Dermis microvascular lymphatic vessel endothelial cell (primary cell): ENCODE results near the gene LEAP2. TPM values are rescaled to one million over a fixed set of nuclear protein-coding genes. Genes with fewer than 3 reads are reported as not detected.
"Not testable (repeated sequence)": the region's sequence is repeated elsewhere in the genome, so short reads cannot be mapped to it uniquely, and the experiment has no call there.

Source experiments
- DNase-seq, 2 donors: peaks; one replicate each; pipeline versions ENCODE4 v3.0.0 to v3.0.0-alpha.2; 2010; ENCODE audit warnings: low read depth in 2 of 2
- total RNA-seq: library from RNA; depleted of rRNA; stranded (reverse); fragments of >200 nt; gene quantifications from 2 replicates; pipeline ENCODE4 v1.2.1, GENCODE V29; 2014

Gene LEAP2
- total RNA-seq, 1 donor from 2014 or later, result 0.13 TPM

- no peak for DNase-seq
Observed at GRCh38 chr5:132840896-132841295, 32.6 kb upstream of the LEAP2 start.

DNA sequence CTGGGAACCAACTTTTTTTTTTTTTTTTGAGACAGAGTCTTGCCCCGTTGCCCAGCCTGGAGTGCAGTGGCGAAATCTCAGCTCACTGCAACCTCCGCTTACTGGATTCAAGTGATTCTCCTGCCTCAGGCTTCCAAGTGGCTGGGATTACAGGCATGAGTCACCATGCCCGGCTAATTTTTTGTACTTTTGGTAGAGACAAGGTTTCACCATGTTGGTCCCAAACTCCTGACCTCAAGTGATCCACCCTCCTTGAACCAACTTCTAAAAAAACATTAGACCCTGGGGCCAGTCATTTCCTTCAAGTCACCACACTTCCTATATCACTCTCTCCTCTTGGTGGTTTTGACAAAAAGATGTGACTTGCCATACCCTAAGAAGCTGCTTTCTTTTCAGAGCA is 32.2 kb upstream of the LEAP2 start:
- no peak for DNase-seq

DNA sequence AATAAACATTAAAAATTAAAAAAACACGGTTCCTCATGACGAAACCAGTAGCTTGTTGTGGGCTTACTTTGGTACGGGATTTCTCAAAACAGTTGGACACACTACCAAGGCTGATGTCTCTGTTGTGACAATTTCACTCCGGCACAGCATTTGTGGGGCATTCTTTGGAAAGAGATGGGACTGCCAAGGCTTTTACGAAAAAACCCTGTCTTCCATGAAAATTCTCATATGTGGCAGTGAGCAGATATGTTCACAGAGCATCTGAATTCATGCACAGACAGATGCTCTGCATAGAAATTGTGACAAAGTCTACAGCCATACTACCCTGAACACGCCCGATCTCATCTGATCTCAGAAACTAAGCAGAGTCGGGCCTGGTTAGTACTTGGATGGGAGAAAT is 25.2 kb upstream of the LEAP2 start:
- DNase-seq, result no peak

- DNase-seq, result no peak
Observed at GRCh38 chr5:132849347-132849746, 24.1 kb upstream of the LEAP2 start.

GRCh38 chr5:132850066-132850465 is 23.4 kb upstream of the LEAP2 start:
- no peak for DNase-seq

GRCh38 chr5:132853323-132853722 is 20.1 kb upstream of the LEAP2 start:
- DNase-seq, result no peak

DNA sequence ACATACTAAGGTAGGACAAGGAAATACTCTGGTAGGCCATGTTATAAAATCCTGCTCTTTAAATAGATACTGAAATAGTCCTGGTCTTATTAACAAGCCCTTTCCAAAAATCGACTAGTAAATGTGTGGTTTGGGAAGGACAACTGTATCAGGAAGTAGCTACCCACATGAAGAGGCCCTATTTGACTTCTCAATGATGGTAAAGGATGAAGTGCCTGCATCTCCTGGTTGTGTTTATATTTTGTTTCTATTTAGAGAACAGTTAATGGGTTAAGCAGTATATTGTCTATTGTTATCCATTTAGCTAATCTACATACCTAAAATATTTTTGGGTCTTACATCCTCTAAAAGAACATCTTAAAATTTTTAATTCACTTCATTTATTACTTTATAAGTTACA is 19.7 kb upstream of the LEAP2 start:
- DNase-seq, result no peak

DNA sequence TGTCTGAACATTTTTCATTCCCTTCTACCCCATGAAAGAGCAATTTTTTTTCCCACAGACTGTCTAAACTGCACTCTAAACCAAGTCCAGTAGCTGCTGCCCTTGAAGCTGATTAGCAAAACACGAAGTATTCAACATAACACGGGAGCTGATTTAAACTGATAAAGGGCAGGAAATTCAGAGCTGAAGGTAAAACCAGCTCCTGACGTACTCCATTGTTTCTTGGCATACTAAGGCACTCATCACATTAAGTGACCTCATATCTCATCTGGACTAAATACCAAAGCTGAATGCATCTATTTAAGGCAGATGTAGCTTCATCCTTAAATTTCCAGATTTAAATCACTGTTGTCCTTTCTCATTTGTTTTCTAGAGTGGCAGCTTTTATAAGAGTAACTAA is 19.2 kb upstream of the LEAP2 start:
- DNase-seq, result peak in 1 of 2 donors; percentile 68

- not testable (repeated sequence) for DNase-seq
Observed at GRCh38 chr5:132854992-132855391, 18.5 kb upstream of the LEAP2 start.

DNA sequence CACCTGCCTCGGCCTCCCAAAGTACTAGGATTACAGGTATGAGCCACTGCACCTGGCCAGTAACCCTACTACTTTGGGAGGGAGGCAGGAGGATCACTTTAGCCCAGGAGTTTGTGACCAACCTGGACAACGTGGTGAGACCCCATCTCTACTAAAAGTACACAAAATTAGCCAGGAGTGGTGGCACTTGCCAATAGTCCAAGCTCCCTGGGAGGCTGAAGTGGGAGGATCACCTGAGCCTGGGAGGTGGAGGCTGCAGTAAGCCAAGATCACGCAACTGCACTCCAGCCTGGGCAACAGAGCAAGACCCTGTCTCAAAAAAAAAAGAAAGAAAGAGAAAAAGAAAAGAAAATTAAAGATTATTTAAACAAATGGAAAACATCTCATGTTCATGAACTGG is 17.5 kb upstream of the LEAP2 start:
- no peak for DNase-seq

DNA sequence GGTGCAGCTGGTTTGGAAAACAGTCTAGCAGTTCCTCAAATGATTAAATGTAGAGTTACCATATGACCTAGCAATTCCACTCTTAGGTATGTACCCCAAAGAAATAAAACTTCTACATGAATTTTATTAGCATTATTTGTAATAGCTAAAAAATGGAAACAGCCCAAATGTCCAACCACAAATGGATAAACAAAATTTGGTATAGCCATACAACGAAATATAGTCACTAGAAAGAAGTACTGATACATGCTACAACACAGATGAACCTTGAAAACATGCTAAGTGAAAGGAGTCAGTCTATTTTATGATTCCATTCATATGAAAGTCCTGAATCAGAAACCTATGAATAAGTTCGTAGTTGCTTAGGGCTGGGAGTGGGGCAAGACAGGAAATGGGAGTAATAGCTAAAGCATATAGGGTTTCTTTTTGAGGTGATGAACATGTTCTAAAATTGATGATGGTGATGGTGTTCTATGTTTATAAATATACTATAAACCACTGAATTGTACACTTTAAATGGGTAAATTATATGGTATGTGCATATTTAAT is 13.5 kb upstream of the LEAP2 start:
- no peak for DNase-seq

GRCh38 chr5:132860742-132861141 is 12.7 kb upstream of the LEAP2 start:
- DNase-seq, result no peak

DNA sequence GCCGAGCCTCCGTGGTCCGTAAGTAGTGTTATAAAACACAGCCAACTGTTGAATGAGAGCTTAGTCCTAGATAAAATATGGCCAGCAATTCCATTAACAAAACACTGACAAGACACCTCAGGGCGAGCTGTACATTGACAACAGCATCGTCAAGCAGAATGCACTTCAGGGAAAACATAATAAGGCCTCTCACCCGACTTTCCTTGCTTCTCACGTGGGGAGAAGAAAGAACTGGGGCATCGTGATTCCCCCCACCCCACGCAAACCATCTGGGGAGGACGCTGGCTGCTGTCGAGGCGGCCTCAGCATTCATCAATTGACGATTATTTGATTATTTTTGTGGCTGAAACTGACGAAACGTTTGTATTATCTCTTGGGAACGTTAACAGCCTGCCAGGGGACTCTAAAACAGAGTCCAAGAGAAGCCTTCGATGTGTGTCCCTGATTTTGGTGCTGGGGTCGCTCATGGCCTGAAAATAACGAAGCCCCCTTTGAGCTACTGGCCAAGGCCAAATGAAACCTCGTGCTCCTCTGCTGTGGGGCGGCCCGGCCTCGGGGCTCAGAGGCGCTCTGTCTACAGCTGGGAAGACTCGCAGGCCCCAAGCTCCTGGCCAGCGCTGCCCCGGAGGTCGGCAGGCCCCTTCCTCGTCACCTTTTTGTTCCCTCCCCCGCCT is 7.7 kb upstream of the LEAP2 start:
- DNase-seq, result no peak

DNA sequence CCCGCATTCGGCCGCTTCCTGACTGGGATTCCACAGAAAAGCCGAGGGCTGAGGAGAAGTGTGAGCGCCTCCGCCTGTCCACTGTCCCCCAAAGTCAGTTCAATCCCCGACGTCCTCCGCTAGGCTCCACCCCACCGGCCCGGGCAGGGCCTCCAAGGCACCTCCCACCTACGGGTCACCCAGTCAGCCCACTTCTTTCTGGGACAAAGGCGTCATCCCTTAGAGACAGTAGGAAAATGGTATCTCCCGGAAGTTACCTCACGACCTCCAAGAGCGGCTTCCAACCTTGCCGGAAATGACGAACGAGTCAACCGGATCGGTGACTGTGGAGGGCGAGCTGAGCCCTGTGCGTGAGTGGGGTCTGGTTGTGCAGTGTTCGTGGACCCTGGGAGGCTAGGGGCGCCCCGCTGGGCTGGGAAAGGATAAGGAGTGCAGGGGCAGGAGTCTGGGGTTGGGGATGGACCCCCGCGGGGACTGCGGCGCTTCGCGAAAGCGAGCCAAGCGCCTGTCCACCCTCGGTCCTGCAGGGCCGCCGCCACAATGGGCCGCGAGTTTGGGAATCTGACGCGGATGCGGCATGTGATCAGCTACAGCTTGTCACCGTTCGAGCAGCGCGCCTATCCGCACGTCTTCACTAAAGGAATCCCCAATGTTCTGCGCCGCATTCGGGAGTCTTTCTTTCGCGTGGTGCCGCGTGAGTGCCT is 7.0 kb upstream of the LEAP2 start, which contains the start of the genes GDF9 and UQCRQ:
Gene GDF9 (minus strand): TSS at position 128 of the 704 bp plus-strand sequence. CDS start 1,936 bp downstream, outside the sequence.
Gene UQCRQ (plus strand): TSS at position 301 of the 704 bp plus-strand sequence. CDS start 240 bp downstream, at position 541.
- peak; percentile 100 for DNase-seq

DNA sequence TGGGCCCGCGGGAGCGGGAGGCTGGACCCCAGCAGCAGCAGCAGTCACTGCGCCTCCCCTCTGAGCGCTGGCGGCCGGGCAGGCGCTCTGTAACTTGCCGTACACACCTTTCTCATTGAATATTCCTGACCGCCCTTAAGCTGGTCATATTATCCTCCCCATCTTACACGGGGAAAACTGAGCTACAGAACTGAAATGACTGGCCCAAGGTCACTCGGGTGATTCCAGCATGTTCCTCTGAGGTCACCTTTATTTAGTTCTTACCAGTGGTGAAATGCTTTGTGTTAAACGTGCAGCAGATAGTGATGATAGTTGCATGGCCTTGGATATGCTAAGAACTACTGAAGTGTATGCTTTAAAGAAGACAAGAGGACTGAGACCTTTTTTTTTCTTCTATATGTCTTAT is 6.4 kb upstream of the LEAP2 start:
- DNase-seq, result no peak

GRCh38 chr5:132868754-132869153 is 4.7 kb upstream of the LEAP2 start:
- DNase-seq, result no peak

DNA sequence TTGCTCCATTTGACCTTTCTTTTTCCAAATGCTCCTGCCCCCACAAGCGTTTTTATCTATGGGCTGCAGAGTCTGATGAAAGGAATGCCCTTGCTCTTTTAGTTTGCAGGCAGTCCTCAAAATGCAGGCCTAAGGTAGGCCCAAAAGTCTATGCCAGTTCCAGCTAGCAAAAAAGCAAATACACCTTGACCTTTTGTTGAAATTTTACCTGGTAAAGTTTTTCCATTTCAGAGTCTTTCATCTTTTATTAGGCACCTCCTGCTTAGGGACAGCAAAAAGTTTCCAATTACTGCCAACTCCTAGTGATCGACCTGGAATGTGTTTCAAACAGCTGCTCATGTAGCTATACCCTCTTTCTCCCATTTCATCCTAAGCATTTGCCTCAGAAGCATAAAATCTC is 2.7 kb upstream of the LEAP2 start:
- DNase-seq, result no peak

DNA sequence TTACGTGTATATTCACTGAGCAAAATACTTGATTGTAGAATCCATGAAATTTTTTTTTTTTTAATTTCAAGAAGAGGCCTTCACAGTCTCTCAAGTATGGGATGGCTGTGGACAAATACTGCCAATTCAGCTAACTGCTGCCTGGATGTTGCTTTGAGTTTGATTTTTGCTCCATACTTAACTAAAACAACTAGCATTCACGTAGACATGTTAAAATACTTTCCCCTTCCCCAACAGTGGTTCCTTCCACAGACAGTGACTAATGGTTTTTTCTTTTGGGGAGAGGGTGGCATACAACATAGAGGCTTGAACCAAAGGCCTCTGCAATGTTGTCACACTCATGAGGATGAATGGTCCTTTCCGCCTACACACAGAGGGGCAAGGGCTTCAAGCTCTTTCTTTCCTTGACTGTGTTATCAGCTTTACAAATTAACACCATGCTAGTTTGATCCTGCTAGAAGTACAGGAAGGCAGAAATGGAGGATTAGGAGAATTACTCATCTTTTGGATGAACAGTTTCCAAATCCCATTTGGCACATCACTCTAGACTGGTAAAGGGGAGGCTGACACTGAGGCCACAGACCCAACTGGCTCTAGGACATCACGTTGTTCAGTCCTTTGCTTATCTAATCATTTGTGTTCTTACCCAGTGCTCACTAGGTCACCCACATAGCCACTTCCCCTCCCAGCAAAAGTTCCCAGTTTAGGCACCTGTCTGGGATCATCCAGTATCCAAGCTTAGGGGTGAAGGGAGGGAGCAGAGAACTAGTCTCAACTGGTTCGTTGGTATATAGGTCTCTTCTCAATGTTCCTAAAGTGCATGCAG is 1.8 kb upstream of the LEAP2 start:
- no peak for DNase-seq

DNA sequence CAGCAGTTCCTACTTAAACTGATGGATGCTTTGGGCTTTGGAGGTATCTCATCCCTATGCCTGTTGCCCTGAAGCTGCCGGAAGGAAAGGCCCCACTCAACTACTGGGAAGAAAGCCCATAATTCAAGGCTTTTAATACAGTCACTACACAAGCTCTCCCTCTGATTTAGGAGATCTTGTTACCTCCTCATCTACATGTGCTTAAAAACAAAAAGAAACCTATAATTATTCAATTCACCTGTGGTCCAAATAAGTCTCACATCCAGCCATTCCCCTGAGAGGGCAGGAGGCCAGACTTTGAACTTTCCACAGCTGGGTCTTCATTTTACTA is 715 bp upstream of the LEAP2 start:
- DNase-seq, result no peak

- DNase-seq, result no peak
Observed at GRCh38 chr5:132873930-132874271, 433 bp downstream of the LEAP2 start.

DNA sequence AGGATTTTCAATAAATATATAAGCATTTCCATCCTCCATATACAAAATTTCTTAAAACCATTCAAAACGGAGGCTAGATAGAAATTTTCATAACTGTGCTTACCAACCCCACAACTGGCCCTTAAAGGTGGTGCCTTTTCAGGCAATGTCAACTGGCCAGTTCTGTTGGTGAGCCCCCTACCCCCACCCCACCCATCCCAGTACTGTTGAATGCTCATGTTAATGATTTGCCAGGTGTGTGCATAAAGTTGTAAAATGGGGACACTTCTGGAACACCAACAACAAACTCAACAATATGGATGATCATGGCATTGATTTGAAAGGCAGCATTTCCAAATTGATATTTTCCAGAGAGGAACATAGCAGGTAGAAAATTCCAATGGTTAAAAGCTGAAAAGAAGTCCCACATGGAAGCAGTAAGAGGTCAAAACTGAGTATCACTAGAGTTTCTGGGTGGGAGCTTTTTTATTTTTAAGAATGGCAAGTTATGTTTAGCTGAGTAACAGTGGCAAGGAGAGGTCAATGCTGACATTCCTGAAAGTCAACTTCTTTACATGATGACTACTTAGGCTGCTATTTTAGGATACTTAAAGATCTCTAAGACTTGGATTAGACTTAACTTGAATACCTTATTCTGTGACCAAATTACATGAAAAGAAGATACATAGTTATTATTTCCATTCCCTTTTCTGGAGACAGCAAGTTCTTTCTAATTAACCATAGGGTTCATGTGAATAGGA is 2.7 kb downstream of the LEAP2 start:
- DNase-seq, result no peak
